Panc1 (cell line): ENCODE data around the gene CTF1. TPM values are rescaled to one million over a fixed set of nuclear protein-coding genes. Genes with fewer than 3 reads are reported as not detected.

Source experiments
- ATAC-seq: fragments of 200-7000 bp; cut with Tn5 transposase; 2 replicates; pipeline ENCODE4 v1.9.1; 2020; ENCODE audit warnings: mild to moderate bottlenecking, moderate library complexity
- BruUV-seq: library from RNA; stranded (reverse); fragments of 400-500 nt; replicated peaks from 2 replicates; lab custom pipeline; 2021; lab: Mats Ljungman, UMichigan
- CTCF ChIA-PET: fragments of 300-600 bp; sonication (Branson Sonifier 250); formaldehyde crosslinking; loops from one replicate; lab custom pipeline; 2022; ENCODE audit warnings: antibody characterized with exemption; lab: Charles Lee
- POLR2A ChIA-PET: fragments of 300-600 bp; sonication (Branson Sonifier 250); formaldehyde crosslinking; loops from one replicate; lab custom pipeline; 2022; ENCODE audit warnings: antibody characterized with exemption; lab: Charles Lee
- DNase-seq: peaks from one replicate; pipeline ENCODE4 v3.0.0-alpha.2; 2010; ENCODE audit warnings: low read depth, low spot score
- H3K27ac ChIP-seq: 2 replicates; pipeline ENCODE4 v1.5.1; 2011; ENCODE audit warnings: mild to moderate bottlenecking, low read length, inconsistent platforms
- H3K27me3 ChIP-seq: fragments of 200-500 bp; sonication (Bioruptor generic); 2 replicates; pipeline ENCODE4 v1.6.0; 2014; ENCODE audit warnings: low read length, inconsistent platforms; ENCODE audit not compliant: control insufficient read depth, insufficient read depth
- H3K36me3 ChIP-seq: fragments of 200-500 bp; sonication (Bioruptor generic); 2 replicates; pipeline ENCODE4 v1.5.1; 2014; ENCODE audit warnings: inconsistent platforms, mild to moderate bottlenecking, low read length, moderate library complexity; ENCODE audit not compliant: control insufficient read depth, insufficient read depth
- H3K4me1 ChIP-seq: 2 replicates; pipeline ENCODE4 v1.5.1; 2011; ENCODE audit warnings: inconsistent platforms, mild to moderate bottlenecking, low read length, moderate library complexity; ENCODE audit not compliant: control insufficient read depth, insufficient read depth
- H3K4me3 ChIP-seq, 2 experiments: 2 replicates each; pipeline ENCODE4 v1.5.1; 2011 to 2012; ENCODE audit warnings: low read depth in 2 of 2, low read length in 2 of 2, mild to moderate bottlenecking in 2 of 2, inconsistent platforms in 1 of 2, moderate library complexity in 1 of 2
- H3K9me3 ChIP-seq: fragments of 200-500 bp; sonication (Bioruptor generic); 2 replicates; pipeline ENCODE4 v1.5.1; 2014; ENCODE audit warnings: low read depth, mild to moderate bottlenecking, inconsistent platforms, low read length, moderate library complexity; ENCODE audit not compliant: control insufficient read depth, insufficient read depth
- CTCF ChIP-seq: fragments of 450-650 bp; IDR thresholded peaks from 2 replicates; pipeline ENCODE4 v1.5.1; 2017; ENCODE audit warnings: mild to moderate bottlenecking
- POLR2AphosphoS5 ChIP-seq: IDR thresholded peaks from 2 replicates; pipeline ENCODE4 v1.6.1; 2012; ENCODE audit warnings: mild to moderate bottlenecking, low read depth, low read length, moderate library complexity
- SIN3A ChIP-seq: IDR thresholded peaks from 2 replicates; pipeline ENCODE4 v1.6.1; 2012; ENCODE audit warnings: low read depth, mild to moderate bottlenecking, low read length, moderate library complexity, borderline replicate concordance; ENCODE audit not compliant: insufficient read depth
- TCF7L2 ChIP-seq: IDR thresholded peaks from 2 replicates; pipeline ENCODE4 v1.6.1; 2011; ENCODE audit warnings: mild to moderate bottlenecking, low read depth, low read length, inconsistent platforms
- in situ Hi-C: cut with HindIII; loops from 2 replicates; pipeline ENCODE4 v1.10.0; 2016; ENCODE audit warnings: low sequenced_read_pairs, low pct_unique_long_range_greater_than_20kb
- intact Hi-C: fragments of 100-400 bp; cut with micrococcal nuclease; formaldehyde crosslinking; loops from one replicate; pipeline ENCODE4 v1.10.0; 2022; ENCODE audit not compliant: unreplicated experiment
- total RNA-seq: library from RNA; stranded (reverse); gene quantifications from one replicate; pipeline ENCODE4 v1.2.1, GENCODE V29; 2021; ENCODE audit not compliant: unreplicated experiment
- TF ChIP-seq, protein P1 (sequence below), 2 experiments: IDR thresholded peaks; 2 replicates each; pipeline ENCODE4 v1.6.1; 2011 to 2012; ENCODE audit warnings: low read depth in 2 of 2, control low read depth in 1 of 2, low read length in 1 of 2, mild to moderate bottlenecking in 1 of 2, moderate library complexity in 1 of 2; ENCODE audit not compliant: insufficient read depth in 1 of 2

CTF1 gene
- total RNA-seq, 1 experiment from 2014 or later: 2.9 TPM

GRCh38 chr16:30921459-30921747 lies 25.0 kb downstream of the CTF1 start:
- Histone ChIP-seq H3K9me3 (no peaks in the 10 kb centered on the region), H3K27me3 (no peaks in the 10 kb centered on the region), H3K4me3 (peak overlapping the region; percentile 82 to 91), H3K36me3 (no peaks in the 10 kb centered on the region), H3K27ac (peak overlapping the region; percentile 88), H3K4me1 (peaks cover 9% of the 10 kb centered on the region)
- DNase-seq: no peak
- no peak for TF ChIP-seq SIN3A
- no peak for ATAC-seq
- no TSS peak for BruUV-seq
- in situ Hi-C loops: no loop called here
- ChIA-PET CTCF (no interaction called here), POLR2A (no interaction called here)
- intact Hi-C loops: no loop called here

DNA sequence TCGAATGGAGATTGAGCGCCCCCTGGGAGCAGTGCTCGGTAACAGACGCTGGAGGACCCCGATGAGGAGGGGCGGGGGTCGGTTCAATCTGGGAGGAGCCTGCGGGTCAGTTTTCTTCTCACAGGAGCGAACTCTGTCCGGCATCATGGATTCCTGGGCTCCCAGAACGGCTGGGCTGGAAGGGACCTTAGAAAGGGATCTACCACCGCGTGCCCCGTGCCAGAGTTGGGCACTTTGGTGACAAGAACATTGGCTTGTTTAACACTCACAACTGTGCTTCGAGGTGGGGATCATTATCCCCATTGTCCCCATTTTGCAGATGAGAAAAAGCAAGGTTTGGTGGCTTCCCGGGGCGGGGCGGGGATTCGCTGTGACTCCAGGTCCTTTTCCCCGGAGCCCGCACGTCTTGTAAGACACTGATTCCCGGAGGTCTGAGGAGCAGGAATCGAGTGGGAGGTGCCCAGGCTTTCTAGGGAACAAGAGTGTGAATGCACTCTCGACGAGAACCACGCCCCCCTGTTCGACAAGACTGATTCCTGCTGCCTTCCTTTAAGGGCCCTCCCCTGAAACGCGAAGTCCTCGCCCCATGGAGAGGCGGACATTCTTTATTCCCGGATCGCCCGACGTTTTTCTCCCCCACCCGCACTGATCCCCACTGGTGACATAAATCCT lies 25.5 kb downstream of the CTF1 start:
- intact Hi-C loops (no loop called here), in situ Hi-C loops (no loop called here)
- peak overlapping the region; percentile 88 for H3K27ac ChIP-seq
- H3K4me1 ChIP-seq: peaks cover 9% of the 10 kb centered on the region
- peak overlapping the region; percentile 82 to 91 for H3K4me3 ChIP-seq
- no peak for DNase-seq
- peak; percentile 47 for ATAC-seq
- H3K27me3 ChIP-seq: no peaks in the 10 kb centered on the region
- no peaks in the 10 kb centered on the region for H3K36me3 ChIP-seq
- ChIA-PET POLR2A (no interaction called here), CTCF (no interaction called here)
- no peak; the same call in 1 of the 2 replicates for TF ChIP-seq POLR2AphosphoS5
- 0 out of 2 replicates have a peak, but pooled peaks have one; percentile 48 for TF ChIP-seq SIN3A
- TF ChIP-seq, protein P1, sequence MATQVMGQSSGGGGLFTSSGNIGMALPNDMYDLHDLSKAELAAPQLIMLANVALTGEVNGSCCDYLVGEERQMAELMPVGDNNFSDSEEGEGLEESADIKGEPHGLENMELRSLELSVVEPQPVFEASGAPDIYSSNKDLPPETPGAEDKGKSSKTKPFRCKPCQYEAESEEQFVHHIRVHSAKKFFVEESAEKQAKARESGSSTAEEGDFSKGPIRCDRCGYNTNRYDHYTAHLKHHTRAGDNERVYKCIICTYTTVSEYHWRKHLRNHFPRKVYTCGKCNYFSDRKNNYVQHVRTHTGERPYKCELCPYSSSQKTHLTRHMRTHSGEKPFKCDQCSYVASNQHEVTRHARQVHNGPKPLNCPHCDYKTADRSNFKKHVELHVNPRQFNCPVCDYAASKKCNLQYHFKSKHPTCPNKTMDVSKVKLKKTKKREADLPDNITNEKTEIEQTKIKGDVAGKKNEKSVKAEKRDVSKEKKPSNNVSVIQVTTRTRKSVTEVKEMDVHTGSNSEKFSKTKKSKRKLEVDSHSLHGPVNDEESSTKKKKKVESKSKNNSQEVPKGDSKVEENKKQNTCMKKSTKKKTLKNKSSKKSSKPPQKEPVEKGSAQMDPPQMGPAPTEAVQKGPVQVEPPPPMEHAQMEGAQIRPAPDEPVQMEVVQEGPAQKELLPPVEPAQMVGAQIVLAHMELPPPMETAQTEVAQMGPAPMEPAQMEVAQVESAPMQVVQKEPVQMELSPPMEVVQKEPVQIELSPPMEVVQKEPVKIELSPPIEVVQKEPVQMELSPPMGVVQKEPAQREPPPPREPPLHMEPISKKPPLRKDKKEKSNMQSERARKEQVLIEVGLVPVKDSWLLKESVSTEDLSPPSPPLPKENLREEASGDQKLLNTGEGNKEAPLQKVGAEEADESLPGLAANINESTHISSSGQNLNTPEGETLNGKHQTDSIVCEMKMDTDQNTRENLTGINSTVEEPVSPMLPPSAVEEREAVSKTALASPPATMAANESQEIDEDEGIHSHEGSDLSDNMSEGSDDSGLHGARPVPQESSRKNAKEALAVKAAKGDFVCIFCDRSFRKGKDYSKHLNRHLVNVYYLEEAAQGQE (IDR thresholded peaks at IDR 0.05; ENCODE audit: insufficient read depth in 1 of 2, low read depth in 2 of 2, low read length in 1 of 2): no peak
- TF ChIP-seq CTCF: peak; percentile 91; the same call in 1 of the 2 replicates
- no peak for TF ChIP-seq TCF7L2
- H3K9me3 ChIP-seq: no peaks in the 10 kb centered on the region
- no TSS peak for BruUV-seq

GRCh38 chr16:30922420-30922959 lies 26.1 kb downstream of the CTF1 start:
- CTCF ChIA-PET: no interaction called here
- peaks cover 9% of the 10 kb centered on the region for H3K4me1 ChIP-seq
- BruUV-seq: TSS peak; percentile 91
- DNase-seq (peak; percentile 99), ATAC-seq (peak; percentile 92)
- H3K27ac ChIP-seq: peak overlapping the region; percentile 99
- no peaks in the 10 kb centered on the region for H3K9me3 ChIP-seq
- POLR2A ChIA-PET: no interaction called here
- H3K27me3 ChIP-seq: no peaks in the 10 kb centered on the region
- in situ Hi-C loops: no loop called here
- intact Hi-C loops: no loop called here
- peak overlapping the region; percentile 87 to 91 for H3K4me3 ChIP-seq
- TF ChIP-seq POLR2AphosphoS5 (peak; percentile 47; the same call in 1 of the 2 replicates), CTCF (no peak), TCF7L2 (0 out of 2 replicates have a peak, but pooled peaks have one; percentile 14), SIN3A (no peak)
- TF ChIP-seq, protein P1 (IDR thresholded peaks at IDR 0.05; ENCODE audit: insufficient read depth in 1 of 2, low read depth in 2 of 2, low read length in 1 of 2): no peak
- H3K36me3 ChIP-seq: no peaks in the 10 kb centered on the region
